Kidney epithelial cell (primary cell): ENCODE results near the gene COMMD9. TPM values are rescaled to one million over a fixed set of nuclear protein-coding genes. Genes with fewer than 3 reads are reported as not detected.

ENCODE experiments used
- DNase-seq: peaks from one replicate; pipeline ENCODE4 v3.0.0-alpha.2; 2010; ENCODE audit warnings: low read depth
- H3K27me3 ChIP-seq: 2 replicates; pipeline ENCODE4 v1.6.0; 2011; ENCODE audit warnings: low read length; ENCODE audit not compliant: control insufficient read depth, insufficient read depth
- H3K36me3 ChIP-seq: 2 replicates; pipeline ENCODE4 v1.5.1; 2011; ENCODE audit warnings: low read length; ENCODE audit not compliant: control insufficient read depth, insufficient read depth
- H3K4me3 ChIP-seq: 2 replicates; pipeline ENCODE4 v1.5.1; 2011; ENCODE audit warnings: low read depth, mild to moderate bottlenecking, control low read depth, low read length
- total RNA-seq: library from RNA; depleted of rRNA; stranded (reverse); fragments of >200 nt; gene quantifications from 2 replicates; pipeline ENCODE4 v1.2.3, GENCODE V29; 2015
- TF ChIP-seq, protein P1 (sequence below): IDR thresholded peaks from 2 replicates; pipeline ENCODE4 v1.5.1; 2011; ENCODE audit warnings: mild to moderate bottlenecking, moderate library complexity, low read length, control low read depth, inconsistent platforms; ENCODE audit not compliant: insufficient read depth, poor library complexity, severe bottlenecking

COMMD9 gene
- 65.1 and 69.6 TPM in 2 replicates for total RNA-seq

DNA sequence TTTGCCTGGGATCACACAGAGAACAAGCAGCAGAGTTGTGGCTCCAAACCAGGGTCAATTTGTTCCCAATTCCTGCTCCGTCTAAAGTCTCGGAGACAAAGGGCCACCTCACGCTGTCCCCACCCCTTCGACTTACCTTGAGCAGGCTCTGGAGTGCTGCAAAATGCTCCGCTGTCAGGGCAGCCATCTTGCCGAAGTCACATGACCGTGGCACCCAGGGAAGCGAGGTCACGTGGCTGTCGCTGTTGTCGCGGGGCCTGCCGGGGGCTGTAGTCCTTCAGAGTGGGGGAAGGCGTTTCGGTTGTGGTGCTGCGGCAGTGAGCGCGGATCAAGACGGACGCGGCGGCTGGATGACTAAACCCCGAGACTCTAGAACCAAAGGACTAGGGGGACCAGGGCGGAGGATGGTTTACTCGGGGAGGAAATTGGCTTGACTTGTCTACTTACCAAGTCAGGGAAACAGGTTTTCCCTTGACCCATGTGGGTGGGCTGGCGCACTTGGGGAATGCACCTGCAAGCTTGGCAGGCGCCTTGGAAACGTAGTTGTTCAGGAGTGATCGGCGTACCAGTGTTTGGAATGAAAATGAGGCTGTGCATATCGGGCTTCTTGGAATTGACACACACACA is at the start of gene COMMD9:
COMMD9 (minus strand) TSS at position 199 of the 627 bp plus-strand sequence; CDS start at position 187, 12 bp downstream.
- TF ChIP-seq, protein P1, sequence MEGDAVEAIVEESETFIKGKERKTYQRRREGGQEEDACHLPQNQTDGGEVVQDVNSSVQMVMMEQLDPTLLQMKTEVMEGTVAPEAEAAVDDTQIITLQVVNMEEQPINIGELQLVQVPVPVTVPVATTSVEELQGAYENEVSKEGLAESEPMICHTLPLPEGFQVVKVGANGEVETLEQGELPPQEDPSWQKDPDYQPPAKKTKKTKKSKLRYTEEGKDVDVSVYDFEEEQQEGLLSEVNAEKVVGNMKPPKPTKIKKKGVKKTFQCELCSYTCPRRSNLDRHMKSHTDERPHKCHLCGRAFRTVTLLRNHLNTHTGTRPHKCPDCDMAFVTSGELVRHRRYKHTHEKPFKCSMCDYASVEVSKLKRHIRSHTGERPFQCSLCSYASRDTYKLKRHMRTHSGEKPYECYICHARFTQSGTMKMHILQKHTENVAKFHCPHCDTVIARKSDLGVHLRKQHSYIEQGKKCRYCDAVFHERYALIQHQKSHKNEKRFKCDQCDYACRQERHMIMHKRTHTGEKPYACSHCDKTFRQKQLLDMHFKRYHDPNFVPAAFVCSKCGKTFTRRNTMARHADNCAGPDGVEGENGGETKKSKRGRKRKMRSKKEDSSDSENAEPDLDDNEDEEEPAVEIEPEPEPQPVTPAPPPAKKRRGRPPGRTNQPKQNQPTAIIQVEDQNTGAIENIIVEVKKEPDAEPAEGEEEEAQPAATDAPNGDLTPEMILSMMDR: no peak
- no peaks in the 10 kb centered on the region for H3K36me3 ChIP-seq
- peak within 1 kb of the TSS; percentile 91 for H3K4me3 ChIP-seq
- no peaks in the 10 kb centered on the region for H3K27me3 ChIP-seq
- DNase-seq: peak; percentile 86

DNA sequence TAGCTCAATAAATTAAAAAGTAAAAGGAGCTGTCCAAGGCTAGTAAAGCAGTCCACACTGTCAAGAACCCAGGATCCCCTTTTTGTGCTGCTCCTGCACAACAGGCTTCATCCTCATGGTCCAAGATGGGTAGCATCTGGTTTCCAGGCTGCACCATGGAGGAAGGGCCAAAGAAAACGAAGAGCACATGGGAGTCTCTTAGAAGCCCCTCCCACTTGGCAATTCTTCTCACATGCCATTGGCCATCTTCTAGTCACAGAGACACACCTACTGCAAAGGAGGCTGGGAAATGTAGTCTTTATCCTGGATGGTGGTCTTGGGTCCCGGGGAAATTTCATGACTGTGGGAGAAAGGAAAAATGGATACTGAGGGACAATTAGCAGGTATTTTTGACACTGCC is 44.7 kb upstream of the COMMD9 start:
- no peak for DNase-seq
- no peaks in the 10 kb centered on the region for H3K27me3 ChIP-seq
- TF ChIP-seq, protein P1: no peak

DNA sequence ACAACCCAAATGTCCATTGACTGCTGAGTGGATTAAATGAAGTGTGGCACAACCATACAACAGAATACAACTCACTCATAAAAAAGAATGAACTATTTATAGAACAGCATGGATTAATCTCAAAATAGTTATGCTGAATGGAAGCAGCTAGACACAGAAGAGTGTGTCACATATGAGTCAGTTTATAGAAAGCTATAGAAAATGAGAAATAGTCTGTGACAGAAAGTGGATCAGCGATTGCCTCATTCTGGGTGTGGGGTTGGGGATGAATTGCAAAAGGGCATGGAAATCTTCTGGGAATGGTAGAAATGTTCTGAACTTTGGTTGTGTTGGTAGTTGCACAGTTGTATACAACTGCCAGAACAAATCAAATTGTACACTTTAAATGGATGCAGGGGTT is 44.2 kb upstream of the COMMD9 start:
- DNase-seq: no peak
- no peaks in the 10 kb centered on the region for H3K27me3 ChIP-seq
- no peaks in the 10 kb centered on the region for H3K36me3 ChIP-seq
- TF ChIP-seq, protein P1: no peak
- H3K4me3 ChIP-seq: no peak overlapping the region

More for the DNA sequence above, 44.7 kb upstream of the COMMD9 start:
- H3K4me3 ChIP-seq: no peak overlapping the region
- no peaks in the 10 kb centered on the region for H3K36me3 ChIP-seq

DNA sequence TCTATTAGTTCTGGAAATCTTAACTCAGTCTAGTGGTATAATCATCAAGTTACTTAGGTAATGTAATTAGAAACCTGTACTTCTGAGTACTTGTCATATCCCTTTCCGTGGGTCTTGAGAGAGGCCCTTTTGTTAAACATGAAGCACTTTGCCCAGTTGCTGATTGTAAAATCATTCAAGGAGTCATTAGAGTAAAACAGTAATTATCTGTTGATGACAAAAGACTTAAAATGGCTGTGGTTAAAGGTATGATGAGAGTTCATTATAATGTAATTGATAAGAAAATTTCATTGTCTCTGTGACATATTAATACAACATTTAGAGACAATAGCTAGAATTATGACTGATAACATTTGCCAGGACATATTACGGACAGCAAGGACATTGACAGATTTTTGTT is 41.2 kb upstream of the COMMD9 start:
- TF ChIP-seq, protein P1: no peak
- DNase-seq: no peak

DNA sequence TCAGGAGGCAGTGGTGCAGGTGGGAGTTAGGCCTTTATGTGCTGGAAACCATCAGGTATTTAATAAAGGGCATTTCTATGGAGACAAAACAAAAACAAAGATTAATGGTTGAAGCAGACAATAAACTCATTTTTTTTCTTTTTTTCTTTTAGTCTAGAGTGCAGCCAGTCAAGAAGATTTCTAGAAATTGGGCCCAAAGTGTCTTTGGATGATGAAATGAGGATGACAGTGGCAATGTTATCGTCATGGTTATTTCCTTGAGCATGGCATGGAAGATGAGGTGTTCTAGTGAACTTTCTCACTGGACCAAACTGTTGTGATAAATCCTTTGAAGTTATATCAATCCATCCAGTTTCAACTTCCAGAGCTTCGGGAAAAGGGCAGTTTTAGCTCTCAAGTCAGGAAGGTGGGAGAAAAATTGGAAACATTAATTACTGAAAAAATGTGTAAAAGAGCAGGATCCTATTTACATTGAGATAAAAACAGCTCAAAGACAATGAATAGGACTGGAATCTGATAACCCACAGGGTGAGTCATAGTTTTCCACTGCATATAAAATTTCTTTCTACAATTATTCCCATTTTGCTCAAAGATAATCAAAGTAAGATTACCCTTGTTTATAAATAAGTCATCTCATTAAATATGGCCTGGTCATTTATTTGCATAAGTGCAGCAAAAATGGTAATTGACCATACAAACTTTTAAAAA is 39.9 kb upstream of the COMMD9 start:
- H3K36me3 ChIP-seq: no peaks in the 10 kb centered on the region
- no peaks in the 10 kb centered on the region for H3K27me3 ChIP-seq
- no peak overlapping the region for H3K4me3 ChIP-seq
- TF ChIP-seq, protein P1: no peak
- no peak for DNase-seq

More for the DNA sequence above, 41.2 kb upstream of the COMMD9 start:
- Histone ChIP-seq H3K27me3 (no peaks in the 10 kb centered on the region), H3K4me3 (no peak overlapping the region), H3K36me3 (no peaks in the 10 kb centered on the region)
